WTC11 (cell line): ENCODE measurements around the gene MYO7B.

ENCODE experiments used
- ATF2 ChIP-seq: sonication (generic); formaldehyde crosslinking; IDR thresholded peaks from 2 replicates; pipeline ENCODE4 v1.8.1; 2022; ENCODE audit warnings: low read depth, missing genetic modification reagents, borderline replicate concordance
- CBFB ChIP-seq: sonication (generic); formaldehyde crosslinking; IDR thresholded peaks from 2 replicates; pipeline ENCODE4 v1.8.1; 2022; ENCODE audit warnings: mild to moderate bottlenecking, low read depth, missing genetic modification reagents
- CREB1 ChIP-seq: sonication (generic); formaldehyde crosslinking; IDR thresholded peaks from 2 replicates; pipeline ENCODE4 v1.8.0; 2023; ENCODE audit warnings: mild to moderate bottlenecking, missing genetic modification reagents
- E2F1 ChIP-seq: sonication (generic); formaldehyde crosslinking; IDR thresholded peaks from 2 replicates; pipeline ENCODE4 v1.8.0; 2022; ENCODE audit warnings: mild to moderate bottlenecking, missing genetic modification reagents
- IRF1 ChIP-seq: sonication (generic); formaldehyde crosslinking; IDR thresholded peaks from 2 replicates; pipeline ENCODE4 v1.8.0; 2023; ENCODE audit warnings: missing genetic modification reagents
- STAT6 ChIP-seq: sonication (generic); formaldehyde crosslinking; conservative IDR thresholded peaks from 2 replicates; pipeline ENCODE4 v1.8.1; 2023; ENCODE audit warnings: mild to moderate bottlenecking, low read depth, missing genetic modification reagents, moderate library complexity
- USF2 ChIP-seq: sonication (generic); formaldehyde crosslinking; IDR thresholded peaks from 2 replicates; pipeline ENCODE4 v1.8.1; 2023; ENCODE audit warnings: mild to moderate bottlenecking, missing genetic modification reagents, moderate library complexity
- ZNF138 ChIP-seq: sonication (generic); formaldehyde crosslinking; conservative IDR thresholded peaks from 2 replicates; pipeline ENCODE4 v1.8.1; 2022; ENCODE audit warnings: mild to moderate bottlenecking, moderate library complexity, missing genetic modification reagents
- TF ChIP-seq, protein P1 (sequence below): fragments of 200-600 bp; IDR thresholded peaks from 2 replicates; pipeline ENCODE4 v1.8.0; 2022; ENCODE audit warnings: antibody characterized with exemption

GRCh38 chr2:127514485-127514884 lies 21.0 kb upstream of the MYO7B start:
- TF ChIP-seq E2F1 (CRISPR knock-in tag) (no peak), CBFB (CRISPR knock-in tag) (no peak), STAT6 (CRISPR knock-in tag) (no peak), USF2 (no peak), CREB1 (CRISPR knock-in tag) (no peak), ZNF138 (CRISPR knock-in tag) (no peak), ATF2 (no peak), IRF1 (CRISPR knock-in tag) (no peak)
- TF ChIP-seq, protein P1, sequence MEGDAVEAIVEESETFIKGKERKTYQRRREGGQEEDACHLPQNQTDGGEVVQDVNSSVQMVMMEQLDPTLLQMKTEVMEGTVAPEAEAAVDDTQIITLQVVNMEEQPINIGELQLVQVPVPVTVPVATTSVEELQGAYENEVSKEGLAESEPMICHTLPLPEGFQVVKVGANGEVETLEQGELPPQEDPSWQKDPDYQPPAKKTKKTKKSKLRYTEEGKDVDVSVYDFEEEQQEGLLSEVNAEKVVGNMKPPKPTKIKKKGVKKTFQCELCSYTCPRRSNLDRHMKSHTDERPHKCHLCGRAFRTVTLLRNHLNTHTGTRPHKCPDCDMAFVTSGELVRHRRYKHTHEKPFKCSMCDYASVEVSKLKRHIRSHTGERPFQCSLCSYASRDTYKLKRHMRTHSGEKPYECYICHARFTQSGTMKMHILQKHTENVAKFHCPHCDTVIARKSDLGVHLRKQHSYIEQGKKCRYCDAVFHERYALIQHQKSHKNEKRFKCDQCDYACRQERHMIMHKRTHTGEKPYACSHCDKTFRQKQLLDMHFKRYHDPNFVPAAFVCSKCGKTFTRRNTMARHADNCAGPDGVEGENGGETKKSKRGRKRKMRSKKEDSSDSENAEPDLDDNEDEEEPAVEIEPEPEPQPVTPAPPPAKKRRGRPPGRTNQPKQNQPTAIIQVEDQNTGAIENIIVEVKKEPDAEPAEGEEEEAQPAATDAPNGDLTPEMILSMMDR: no peak
